ENCODE data around the gene NFAM1.

NFAM1 gene

DNA sequence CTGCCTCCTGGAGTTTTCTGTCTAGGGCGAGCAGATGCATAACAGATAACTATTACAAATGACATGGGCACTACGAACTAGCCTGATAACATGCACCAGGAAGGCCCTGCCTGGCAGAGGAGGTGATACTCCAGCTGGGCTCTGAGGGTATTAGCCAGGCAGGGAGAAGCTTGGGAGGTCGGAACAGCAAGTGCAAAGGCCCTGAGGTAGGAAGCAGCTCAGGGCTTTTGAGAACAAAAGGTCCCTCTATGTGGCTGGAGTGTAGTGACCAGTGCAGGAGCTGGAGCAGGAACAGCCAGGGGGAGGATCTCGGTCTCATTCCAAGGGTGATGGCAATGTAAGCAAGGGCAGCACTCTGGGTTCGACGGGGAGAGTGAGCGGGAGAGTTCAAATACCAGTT, 100.1 kb downstream of the NFAM1 start:
- DNase-seq = no peak

DNA sequence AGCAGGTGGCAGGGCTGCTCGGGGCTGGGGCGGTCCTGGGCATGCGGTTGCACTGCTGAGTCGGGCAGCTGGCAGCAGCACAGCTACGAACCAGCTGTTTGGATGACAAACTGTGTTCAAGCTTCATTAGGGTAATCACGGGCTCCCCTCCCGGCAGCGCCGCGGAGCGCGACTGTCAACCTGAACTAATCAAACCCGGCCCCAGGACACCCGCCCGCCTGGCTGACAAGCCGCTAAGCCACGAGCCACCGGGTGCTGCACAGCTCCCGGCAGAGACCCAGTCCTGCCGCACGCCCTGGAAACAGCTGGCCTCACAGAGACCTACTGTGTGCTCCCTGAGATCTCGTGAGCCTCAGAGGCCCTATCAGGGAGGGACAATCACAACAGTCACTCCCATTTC, 101.2 kb downstream of the NFAM1 start:
- DNase-seq = peak; percentile 38 to 79

Data from SHP77 (cell line).